Mesenchymal stem cell (in vitro differentiated cells and primary cell): ENCODE measurements around the gene ZDHHC12.

Source experiments
- DNase-seq: peaks from one replicate; pipeline ENCODE4 v3.0.0-alpha.2; 2013
- H2AFZ ChIP-seq: one replicate; pipeline ENCODE4 v1.6.1; 2013; ENCODE audit warnings: low read depth, mild to moderate bottlenecking, control low read depth, inconsistent platforms, low read length, moderate library complexity
- H2AK5ac ChIP-seq: 2 replicates; pipeline ENCODE4 v1.6.1; 2013; ENCODE audit warnings: low read length, moderate library complexity, mild to moderate bottlenecking, inconsistent platforms; ENCODE audit not compliant: severe bottlenecking
- H2BK120ac ChIP-seq: one replicate; pipeline ENCODE4 v1.6.1; 2013; ENCODE audit warnings: low read depth, mild to moderate bottlenecking, inconsistent platforms, low read length, moderate library complexity
- H2BK12ac ChIP-seq, 2 experiments: one replicate each; pipeline ENCODE4 v1.6.1; 2013; ENCODE audit warnings: inconsistent platforms in 2 of 2, low read length in 2 of 2, mild to moderate bottlenecking in 2 of 2, moderate library complexity in 2 of 2, control low read depth in 1 of 2
- H2BK15ac ChIP-seq: one replicate; pipeline ENCODE4 v1.6.1; 2013; ENCODE audit warnings: mild to moderate bottlenecking, low read depth, inconsistent platforms; ENCODE audit not compliant: poor library complexity, severe bottlenecking
- H2BK5ac ChIP-seq: 2 replicates; pipeline ENCODE4 v1.6.1; 2013; ENCODE audit warnings: low read depth, mild to moderate bottlenecking, low read length, control low read depth, inconsistent platforms; ENCODE audit not compliant: poor library complexity, severe bottlenecking
- H3K14ac ChIP-seq, 2 experiments: one replicate each; pipeline ENCODE4 v1.6.1; 2013; ENCODE audit warnings: inconsistent platforms in 2 of 2, low read length in 2 of 2, control low read depth in 1 of 2, mild to moderate bottlenecking in 1 of 2, moderate library complexity in 1 of 2
- H3K18ac ChIP-seq, 2 experiments: one replicate each; pipeline ENCODE4 v1.6.1; 2013; ENCODE audit warnings: inconsistent platforms in 2 of 2, low read length in 2 of 2, control low read depth in 1 of 2, low read depth in 1 of 2, mild to moderate bottlenecking in 1 of 2
- H3K23ac ChIP-seq, 2 experiments: one replicate each; pipeline ENCODE4 v1.6.1; 2013; ENCODE audit warnings: inconsistent platforms in 2 of 2, low read length in 2 of 2, mild to moderate bottlenecking in 2 of 2, moderate library complexity in 2 of 2, control low read depth in 1 of 2
- H3K27ac ChIP-seq: 2 replicates; pipeline ENCODE4 v1.5.1; 2013; ENCODE audit warnings: mild to moderate bottlenecking, moderate library complexity, low read length, control low read depth, inconsistent platforms; ENCODE audit not compliant: poor library complexity, severe bottlenecking
- H3K27me3 ChIP-seq, 2 experiments: 2 replicates each; pipeline versions ENCODE4 v1.6.1 to v1.7.0; 2013; ENCODE audit warnings: low read length in 2 of 2, mild to moderate bottlenecking in 2 of 2, moderate library complexity in 2 of 2, control low read depth in 1 of 2, inconsistent platforms in 1 of 2; ENCODE audit not compliant: control insufficient read depth in 1 of 2, insufficient read depth in 1 of 2
- H3K36me3 ChIP-seq, 2 experiments: 2 replicates each; pipeline versions ENCODE4 v1.6.1 to v1.7.0; 2013; ENCODE audit warnings: low read length in 2 of 2, control low read depth in 1 of 2, inconsistent platforms in 1 of 2, low read depth in 1 of 2, mild to moderate bottlenecking in 1 of 2; ENCODE audit not compliant: insufficient read depth in 2 of 2, control insufficient read depth in 1 of 2
- H3K4ac ChIP-seq, 2 experiments: one replicate each; pipeline ENCODE4 v1.6.1; 2013; ENCODE audit warnings: inconsistent platforms in 2 of 2, low read length in 2 of 2, mild to moderate bottlenecking in 2 of 2, moderate library complexity in 2 of 2, control low read depth in 1 of 2, low read depth in 1 of 2
- H3K4me1 ChIP-seq: 2 replicates; pipeline ENCODE4 v1.6.1; 2013; ENCODE audit warnings: low read depth, low read length, control low read depth; ENCODE audit not compliant: control insufficient read depth, insufficient read depth
- H3K4me2 ChIP-seq: 2 replicates; pipeline ENCODE4 v1.6.1; 2013; ENCODE audit warnings: low read length, mild to moderate bottlenecking, inconsistent platforms; ENCODE audit not compliant: poor library complexity, severe bottlenecking
- H3K4me3 ChIP-seq, 2 experiments: 2 replicates each; pipeline versions ENCODE4 v1.5.1 to v1.7.0; 2013; ENCODE audit warnings: low read length in 2 of 2, mild to moderate bottlenecking in 2 of 2, control low read depth in 1 of 2, low read depth in 1 of 2; ENCODE audit not compliant: insufficient read depth in 1 of 2
- H3K79me1 ChIP-seq: replicated peaks from 2 replicates; pipeline ENCODE4 v1.6.1; 2013; ENCODE audit warnings: mild to moderate bottlenecking, control low read depth, low read length, inconsistent platforms; ENCODE audit not compliant: poor library complexity, severe bottlenecking
- H3K9ac ChIP-seq: 2 replicates; pipeline ENCODE4 v1.7.0; 2013; ENCODE audit warnings: mild to moderate bottlenecking, low read length, moderate library complexity
- H3K9me3 ChIP-seq: 2 replicates; pipeline ENCODE4 v1.7.0; 2013; ENCODE audit warnings: mild to moderate bottlenecking, low read length; ENCODE audit not compliant: control insufficient read depth
- H4K8ac ChIP-seq: one replicate; pipeline ENCODE4 v1.6.1; 2013; ENCODE audit warnings: inconsistent platforms, mild to moderate bottlenecking, low read length, moderate library complexity
- H4K91ac ChIP-seq: one replicate; pipeline ENCODE4 v1.6.1; 2013; ENCODE audit warnings: mild to moderate bottlenecking, low read length, inconsistent platforms
- WGBS: methylation state at CpG from one replicate; pipeline ENCODE4 v1.1.7; 2013; ENCODE audit warnings: mixed read lengths; 5-methylcytosine and 5-hydroxymethylcytosine counted together

The ZDHHC12 gene

DNA sequence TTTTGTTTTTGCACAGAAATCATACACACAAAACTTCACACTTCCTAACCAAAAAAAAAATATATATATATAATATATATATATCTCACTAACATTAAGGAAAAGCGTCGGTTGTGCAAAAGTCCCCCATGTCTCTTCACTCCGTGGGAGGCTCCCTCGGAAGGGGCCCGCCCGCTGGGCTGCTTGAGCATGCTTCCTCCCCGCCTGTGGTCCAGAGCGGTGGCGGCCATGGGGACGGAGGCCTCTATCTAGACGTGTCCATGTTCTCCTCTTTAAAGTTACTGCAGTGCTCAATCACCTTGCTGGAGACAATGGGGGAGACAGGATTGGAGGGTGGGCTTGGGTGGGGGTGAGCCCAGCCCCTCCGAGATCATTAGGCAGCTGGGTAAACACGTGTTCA, 7.2 kb upstream of the ZDHHC12 start:
- no peak overlapping the region for H3K18ac ChIP-seq
- no peak overlapping the region for H3K14ac ChIP-seq
- no peak overlapping the region for H2BK15ac ChIP-seq
- no peak overlapping the region for H4K91ac ChIP-seq
- no peaks in the 10 kb centered on the region for H3K27me3 ChIP-seq
- no peak overlapping the region for H3K4me3 ChIP-seq
- no peak overlapping the region for H3K9ac ChIP-seq
- peaks cover 31 to 35% of the 10 kb centered on the region in 2 experiments for H3K36me3 ChIP-seq
- no peak overlapping the region for H3K4ac ChIP-seq
- H3K79me1 ChIP-seq, result peaks cover 2% of the 10 kb centered on the region
- no peak overlapping the region for H2BK12ac ChIP-seq
- H2BK5ac ChIP-seq, result no peak overlapping the region
- H3K27ac ChIP-seq, result no peak overlapping the region
- H2BK120ac ChIP-seq, result no peak overlapping the region
- H3K4me1 ChIP-seq, result peaks cover 24% of the 10 kb centered on the region
- no peak overlapping the region for H3K4me2 ChIP-seq
- DNase-seq, result no peak
- no peak overlapping the region for H3K23ac ChIP-seq
- H4K8ac ChIP-seq, result no peak overlapping the region
- WGBS, result 98% methylated on average over 13 of the region's 13 CpGs
- no peaks in the 10 kb centered on the region for H3K9me3 ChIP-seq
- no peak overlapping the region for H2AK5ac ChIP-seq
- H2AFZ ChIP-seq, result no peak overlapping the region

DNA sequence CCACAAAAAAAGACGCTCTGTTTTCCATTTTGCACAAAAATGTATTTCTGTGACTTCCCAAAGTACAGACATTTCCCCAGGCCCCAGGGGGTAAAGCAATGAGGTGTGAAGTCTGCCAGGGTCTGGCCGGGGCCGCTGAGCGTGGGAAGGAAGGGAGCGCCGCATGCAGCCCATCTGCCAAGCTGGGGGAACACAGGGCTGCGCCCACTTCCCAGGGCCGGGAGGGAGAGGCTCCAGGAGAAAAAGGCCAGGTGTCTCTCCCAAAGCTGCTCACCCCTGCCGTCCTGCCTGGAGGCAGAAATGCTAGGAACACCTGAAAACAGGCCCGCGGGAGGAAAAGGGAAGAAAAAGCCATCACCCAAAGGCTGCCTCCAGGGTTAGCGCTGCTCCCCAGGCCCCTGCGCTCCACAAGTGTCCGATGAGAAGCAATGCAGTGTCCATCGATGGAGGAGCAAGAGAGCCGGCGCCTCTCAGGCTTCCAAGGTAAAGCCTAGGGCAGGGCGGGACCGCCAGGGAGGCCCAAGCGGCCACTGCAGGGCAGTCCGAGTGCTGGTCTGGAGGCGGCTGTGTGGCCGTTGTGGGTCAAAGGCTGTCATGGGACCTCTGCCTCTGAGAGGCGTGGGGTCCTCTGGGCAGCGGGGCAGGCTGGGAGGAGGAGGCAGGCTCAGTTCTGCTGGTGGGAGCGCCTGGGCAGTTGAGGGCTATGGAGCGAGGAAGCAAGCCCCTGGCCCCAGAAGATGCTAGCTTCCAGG, 6.0 kb upstream of the ZDHHC12 start:
- Histone ChIP-seq H2AFZ (no peak overlapping the region), H3K4ac (no peak overlapping the region), H2AK5ac (no peak overlapping the region), H3K4me2 (peak overlapping the region; percentile 41), H4K8ac (no peak overlapping the region), H3K79me1 (peaks cover 2% of the 10 kb centered on the region), H3K4me3 (no peak overlapping the region), H3K9ac (no peak overlapping the region), H2BK12ac (no peak overlapping the region), H2BK15ac (no peak overlapping the region), H2BK5ac (no peak overlapping the region), H3K23ac (no peak overlapping the region), H3K36me3 (peaks cover 25 to 29% of the 10 kb centered on the region in 2 experiments), H2BK120ac (no peak overlapping the region), H3K9me3 (no peaks in the 10 kb centered on the region), H3K27ac (peak overlapping the region; percentile 18), H4K91ac (no peak overlapping the region), H3K4me1 (peaks cover 26% of the 10 kb centered on the region), H3K18ac (no peak overlapping the region), H3K27me3 (no peaks in the 10 kb centered on the region), H3K14ac (no peak overlapping the region)
- DNase-seq, result no peak
- 93% methylated on average over 26 of the region's 27 CpGs for WGBS

DNA sequence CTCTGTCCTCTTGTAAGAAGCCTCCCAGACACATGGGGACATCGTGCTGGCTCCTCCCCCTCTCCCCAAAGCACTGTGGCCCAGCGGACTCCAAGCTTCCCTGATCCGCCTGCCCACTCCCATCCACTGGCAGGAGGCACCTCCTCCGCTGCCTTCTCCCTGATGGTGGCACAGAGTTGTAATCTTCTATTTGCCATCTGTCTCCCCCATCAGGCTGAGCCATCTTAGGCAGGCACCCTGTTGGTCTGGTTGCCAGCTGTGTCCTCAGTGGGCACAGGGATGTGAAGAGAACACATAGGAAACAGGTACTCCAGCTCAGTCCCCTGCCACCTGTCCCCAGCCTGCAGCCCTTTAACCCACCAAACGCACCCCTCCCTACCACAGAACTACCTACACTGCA, 5.4 kb upstream of the ZDHHC12 start:
- no peak overlapping the region for H2BK5ac ChIP-seq
- H3K27ac ChIP-seq, result peak overlapping the region; percentile 18
- no peaks in the 10 kb centered on the region for H3K9me3 ChIP-seq
- H3K4me2 ChIP-seq, result peak overlapping the region; percentile 41
- no peak overlapping the region for H4K8ac ChIP-seq
- no peak overlapping the region for H3K23ac ChIP-seq
- H3K18ac ChIP-seq, result no peak overlapping the region
- no peak overlapping the region for H3K14ac ChIP-seq
- peaks cover 32% of the 10 kb centered on the region for H3K4me1 ChIP-seq
- no peak overlapping the region for H4K91ac ChIP-seq
- DNase-seq, result no peak
- H2AK5ac ChIP-seq, result no peak overlapping the region
- H3K79me1 ChIP-seq, result peaks cover 2% of the 10 kb centered on the region
- WGBS, result 80% methylated on average over 5 of the region's 5 CpGs
- peaks cover 23% of the 10 kb centered on the region in 2 experiments for H3K36me3 ChIP-seq
- H3K4ac ChIP-seq, result no peak overlapping the region
- no peaks in the 10 kb centered on the region for H3K27me3 ChIP-seq
- no peak overlapping the region for H2BK12ac ChIP-seq
- no peak overlapping the region for H3K4me3 ChIP-seq
- no peak overlapping the region for H2BK15ac ChIP-seq
- H3K9ac ChIP-seq, result no peak overlapping the region
- H2BK120ac ChIP-seq, result no peak overlapping the region
- H2AFZ ChIP-seq, result no peak overlapping the region

DNA sequence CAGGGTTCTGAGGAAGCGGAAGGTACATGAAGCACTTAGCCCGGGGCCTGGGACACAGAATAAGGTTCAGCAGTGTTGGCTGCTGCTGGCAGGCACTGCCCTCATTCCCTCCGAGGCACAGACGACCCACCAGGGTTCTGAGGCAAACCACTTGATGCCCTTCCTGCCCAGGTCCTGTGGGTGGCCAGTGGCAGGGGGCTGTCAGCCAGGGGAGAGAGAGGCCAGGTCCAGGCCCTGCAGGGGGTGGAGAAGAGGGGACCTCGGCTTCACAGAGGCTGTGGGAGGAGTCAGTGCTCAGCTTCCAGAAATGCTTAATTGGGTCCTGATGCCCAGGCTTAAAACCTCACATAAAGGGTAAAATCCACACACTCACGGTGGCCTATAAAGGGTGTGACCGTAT, 4.4 kb upstream of the ZDHHC12 start:
- no peak overlapping the region for H2BK5ac ChIP-seq
- 75% methylated on average over 7 of the region's 7 CpGs for WGBS
- H3K4me2 ChIP-seq, result no peak overlapping the region
- no peaks in the 10 kb centered on the region for H3K27me3 ChIP-seq
- H3K79me1 ChIP-seq, result peaks cover 2% of the 10 kb centered on the region
- H3K14ac ChIP-seq, result no peak overlapping the region
- no peak overlapping the region for H3K18ac ChIP-seq
- H3K9ac ChIP-seq, result no peak overlapping the region
- H3K27ac ChIP-seq, result no peak overlapping the region
- no peak overlapping the region for H2AK5ac ChIP-seq
- H3K23ac ChIP-seq, result no peak overlapping the region
- H2BK15ac ChIP-seq, result no peak overlapping the region
- no peak overlapping the region for H3K4me3 ChIP-seq
- H3K36me3 ChIP-seq, result peaks cover 19 to 23% of the 10 kb centered on the region in 2 experiments
- no peak overlapping the region for H2BK12ac ChIP-seq
- no peak overlapping the region for H4K8ac ChIP-seq
- H3K4me1 ChIP-seq, result peaks cover 34% of the 10 kb centered on the region
- H3K4ac ChIP-seq, result no peak overlapping the region
- no peak overlapping the region for H2BK120ac ChIP-seq
- no peaks in the 10 kb centered on the region for H3K9me3 ChIP-seq
- DNase-seq, result no peak
- H4K91ac ChIP-seq, result no peak overlapping the region
- no peak overlapping the region for H2AFZ ChIP-seq
